BJ (cell line): ENCODE results near the gene TMEM219. TPM values are rescaled to one million over a fixed set of nuclear protein-coding genes. Genes with fewer than 3 reads are reported as not detected.

Experiments used
- CTCF ChIA-PET: fragments of 350-600 bp; formaldehyde crosslinking; extraction: SDS; loops from one replicate; lab custom pipeline; 2021; ENCODE audit warnings: antibody characterized with exemption, inconsistent platforms; lab: Yijun Ruan, JAX
- POLR2A ChIA-PET: fragments of 300-600 bp; sonication (Branson Sonifier 250); formaldehyde crosslinking; extraction: SDS; loops from one replicate; lab custom pipeline; 2021; ENCODE audit warnings: antibody characterized with exemption; lab: Charles Lee
- DNase-seq: peaks from one replicate; pipeline ENCODE4 v3.0.0-alpha.2; 2011; ENCODE audit warnings: low read depth
- H3K27me3 ChIP-seq: 2 replicates; pipeline ENCODE4 v1.6.0; 2011; ENCODE audit warnings: low read length; ENCODE audit not compliant: control insufficient read depth, insufficient read depth
- H3K36me3 ChIP-seq: 2 replicates; pipeline ENCODE4 v1.5.1; 2011; ENCODE audit warnings: low read length; ENCODE audit not compliant: control insufficient read depth, insufficient read depth
- H3K4me3 ChIP-seq: 2 replicates; pipeline ENCODE4 v1.5.1; 2011; ENCODE audit warnings: low read depth, mild to moderate bottlenecking, control low read depth, low read length
- CTCF ChIP-seq: IDR thresholded peaks from 2 replicates; pipeline ENCODE4 v1.5.1; 2011; ENCODE audit warnings: low read depth, mild to moderate bottlenecking, control low read depth, inconsistent platforms, low read length, moderate library complexity; ENCODE audit not compliant: insufficient read depth
- polyA minus RNA-seq: library from RNA; depleted of rRNA, polyadenylated mRNA; stranded (reverse); fragments of >200 nt; gene quantifications from 2 replicates; pipeline ENCODE4 v1.2.3, GENCODE V29; 2011; rRNA and poly(A)+ RNA removed
- polyA plus RNA-seq: library from polyadenylated mRNA; depleted of rRNA; stranded (reverse); fragments of >200 nt; gene quantifications from 2 replicates; pipeline ENCODE4 v1.2.3, GENCODE V29; 2011; rRNA removed

The TMEM219 gene
- 112 and 146 TPM in 2 replicates for polyA plus RNA-seq
- 59.4 and 80.8 TPM in 2 replicates for polyA minus RNA-seq

GRCh38 chr16:29961479-29962343, at the start of gene TMEM219:
TSS of gene TMEM219 (plus strand) at chr16:29962079. CDS start at chr16:29963144, 1,065 bp downstream.
- Histone ChIP-seq H3K27me3 (no peaks in the 10 kb centered on the region), H3K36me3 (no peaks in the 10 kb centered on the region), H3K4me3 (peak within 1 kb of the TSS; percentile 86)
- peak; percentile 61 for DNase-seq
- ChIA-PET CTCF (interaction anchor here (1.0 to 2.7 kb wide), 6 partner anchors 11 to 113 kb away, joined by 3 to 13 read pairs (median 5); partner anchors contain the start of genes KCTD13 and TAOK2), POLR2A (interaction anchor here (0.6 to 1.2 kb wide), 3 partner anchors 8 to 12 kb away, joined by 3 to 9 read pairs (median 5); partner anchors contain the start of gene TAOK2)
- TF ChIP-seq CTCF: peak; percentile 43

- no peak for TF ChIP-seq CTCF
- POLR2A ChIA-PET: no interaction called here
These were observed 49.8 kb upstream of the TMEM219 start for GRCh38 chr16:29912087-29912486.

GRCh38 chr16:29913514-29913913, 48.4 kb upstream of the TMEM219 start:
- ChIA-PET CTCF (interaction anchor here (1.5 kb wide), 1 partner anchor 13 kb away, joined by 5 read pairs; the partner anchor contains the start of gene KCTD13), POLR2A (no interaction called here)
- DNase-seq: no peak
- Histone ChIP-seq H3K4me3 (no peak overlapping the region), H3K36me3 (peaks cover 1% of the 10 kb centered on the region; the same call in 1 of the 2 replicates), H3K27me3 (no peaks in the 10 kb centered on the region)
- no peak for TF ChIP-seq CTCF

More at GRCh38 chr16:29912087-29912486, 49.8 kb upstream of the TMEM219 start:
- Histone ChIP-seq H3K27me3 (no peaks in the 10 kb centered on the region), H3K36me3 (peaks cover 1% of the 10 kb centered on the region; the same call in 1 of the 2 replicates), H3K4me3 (no peak overlapping the region)
- no peak for DNase-seq
- CTCF ChIA-PET: interaction anchor here (0.6 kb wide), 2 partner anchors 23 to 120 kb away, joined by 3 read pairs; no protein-coding TSS in a partner anchor

GRCh38 chr16:29915590-29916247, 46.2 kb upstream of the TMEM219 start:
- Histone ChIP-seq H3K4me3 (no peak overlapping the region), H3K36me3 (peaks cover 1% of the 10 kb centered on the region; the same call in 1 of the 2 replicates), H3K27me3 (no peaks in the 10 kb centered on the region)
- no peak for TF ChIP-seq CTCF
- ChIA-PET CTCF (interaction anchor here (0.6 to 2.3 kb wide), 3 partner anchors 9 to 117 kb away, joined by 4 to 14 read pairs (median 5); partner anchors contain the start of gene KCTD13), POLR2A (no interaction called here)
- no peak for DNase-seq
